Measurements from ENCODE around the gene OXNAD1.
A peak's percentile ranks its signal among the peaks of the same experiment; 100 is the strongest.

GRCh38 chr3:16249336-16249735 is 15.7 kb upstream of the OXNAD1 start:
- TF ChIP-seq CTCF (IDR thresholded peaks at IDR 0.05; ENCODE audit: low read length): peak; percentile 43
- no peak for TF ChIP-seq EZH2phosphoT487 (IDR thresholded peaks at IDR 0.05; ENCODE audit: low read length)

Measured in MM.1S (cell line).